ENCODE data around the gene ADGRV1.

ADGRV1 gene

DNA sequence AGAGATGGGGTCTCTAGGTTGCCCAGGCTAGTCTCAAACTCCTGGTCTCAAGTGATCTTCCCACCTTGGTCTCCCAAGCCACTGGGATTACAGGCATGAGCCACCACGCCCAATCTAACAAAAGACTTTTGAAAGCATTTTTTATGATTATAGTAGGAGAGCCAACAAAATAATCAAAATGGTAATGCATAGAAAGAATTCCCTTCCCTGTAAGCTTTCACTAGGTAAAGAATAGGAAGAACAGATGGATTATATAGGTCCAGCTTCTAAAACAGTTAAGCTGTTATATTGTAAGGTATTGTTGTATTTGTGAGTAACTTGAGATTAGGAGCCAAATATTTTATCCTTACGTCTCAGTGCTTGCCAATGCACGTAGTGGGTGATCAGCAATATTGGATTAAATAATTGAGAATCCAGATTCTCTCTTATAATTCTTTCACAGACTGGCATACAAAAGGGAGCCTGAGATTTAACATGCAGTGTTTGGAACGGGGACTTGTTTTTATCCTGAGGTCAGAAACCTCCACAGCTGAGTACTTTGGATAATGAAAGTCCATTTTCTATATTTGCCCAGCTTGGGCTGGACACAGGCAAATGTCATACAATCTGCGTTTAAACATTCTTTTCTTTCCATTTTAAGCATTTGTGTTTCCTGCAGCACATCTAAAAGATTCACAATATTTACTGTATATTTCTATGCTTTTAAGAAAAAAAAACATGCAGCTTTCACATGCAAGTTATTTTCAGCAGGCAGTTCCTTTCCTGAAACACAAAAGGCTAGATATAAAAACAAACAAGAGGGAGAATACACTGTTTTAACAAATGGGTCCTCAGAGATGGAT lies 586.1 kb downstream of the ADGRV1 start:
- no peak for DNase-seq (ENCODE audit: low read depth, low spot score)
- H3K36me3 ChIP-seq (ENCODE audit: insufficient read depth, low read length) = no peaks in the 10 kb centered on the region
- no peaks in the 10 kb centered on the region for H3K9me3 ChIP-seq (ENCODE audit: low read depth, low read length)
- 0 out of 2 replicates have a peak overlapping the region, but pooled peaks have one; percentile 2 for H3K4me3 ChIP-seq
- peak overlapping the region; percentile 30 for H3K9ac ChIP-seq (ENCODE audit: insufficient read length)
- TF ChIP-seq POLR2AphosphoS5 (IDR thresholded peaks at IDR 0.05; ENCODE audit: borderline replicate concordance, low read depth, low read length) = no peak
- no peak for TF ChIP-seq FOXP2 (optimal IDR thresholded peaks at IDR 0.05; ENCODE audit: control extremely low read depth, extremely low read length, insufficient read depth)
- no peak for TF ChIP-seq EZH2 (IDR thresholded peaks at IDR 0.05)
- no peak overlapping the region for H3K27ac ChIP-seq

GRCh38 chr5:91145333-91145620 lies 586.7 kb downstream of the ADGRV1 start:
- Histone ChIP-seq H3K9me3 (ENCODE audit: low read depth, low read length) (no peaks in the 10 kb centered on the region), H3K36me3 (ENCODE audit: insufficient read depth, low read length) (no peaks in the 10 kb centered on the region), H3K9ac (ENCODE audit: insufficient read length) (peak overlapping the region; percentile 30), H3K4me3 (0 out of 2 replicates have a peak overlapping the region, but pooled peaks have one; percentile 34), H3K27ac (no peak overlapping the region)
- TF ChIP-seq FOXP2 (optimal IDR thresholded peaks at IDR 0.05; ENCODE audit: control extremely low read depth, extremely low read length, insufficient read depth) = no peak
- no peak for TF ChIP-seq EZH2 (IDR thresholded peaks at IDR 0.05)
- no peak; the same call in 1 of the 2 replicates for TF ChIP-seq POLR2AphosphoS5 (IDR thresholded peaks at IDR 0.05; ENCODE audit: borderline replicate concordance, low read depth, low read length)
- DNase-seq (ENCODE audit: low read depth, low spot score) = no peak

- H3K36me3 ChIP-seq (ENCODE audit: insufficient read depth, low read length) = no peaks in the 10 kb centered on the region
- TF ChIP-seq POLR2AphosphoS5 (IDR thresholded peaks at IDR 0.05; ENCODE audit: borderline replicate concordance, low read depth, low read length) = no peak
- no peak for TF ChIP-seq FOXP2 (optimal IDR thresholded peaks at IDR 0.05; ENCODE audit: control extremely low read depth, extremely low read length, insufficient read depth)
- TF ChIP-seq EZH2 (IDR thresholded peaks at IDR 0.05) = no peak
- H3K27ac ChIP-seq = peak overlapping the region; percentile 1; the same call in 1 of the 2 replicates
- H3K4me3 ChIP-seq = peak overlapping the region; percentile 34; the same call in 1 of the 2 replicates
- H3K9me3 ChIP-seq (ENCODE audit: low read depth, low read length) = no peaks in the 10 kb centered on the region
- H3K9ac ChIP-seq (ENCODE audit: insufficient read length) = no peak overlapping the region
- DNase-seq (ENCODE audit: low read depth, low spot score) = no peak
Observed at GRCh38 chr5:91146230-91146629, 587.6 kb downstream of the ADGRV1 start.

GRCh38 chr5:91146905-91147600 lies 588.5 kb downstream of the ADGRV1 start:
- H3K4me3 ChIP-seq = no peak overlapping the region
- DNase-seq (ENCODE audit: low read depth, low spot score) = no peak
- TF ChIP-seq POLR2AphosphoS5 (IDR thresholded peaks at IDR 0.05; ENCODE audit: borderline replicate concordance, low read depth, low read length) (no peak), FOXP2 (optimal IDR thresholded peaks at IDR 0.05; ENCODE audit: control extremely low read depth, extremely low read length, insufficient read depth) (no peak), EZH2 (IDR thresholded peaks at IDR 0.05) (no peak)
- H3K9me3 ChIP-seq (ENCODE audit: low read depth, low read length) = no peaks in the 10 kb centered on the region
- H3K36me3 ChIP-seq (ENCODE audit: insufficient read depth, low read length) = no peaks in the 10 kb centered on the region
- H3K9ac ChIP-seq (ENCODE audit: insufficient read length) = no peak overlapping the region
- H3K27ac ChIP-seq = no peak overlapping the region

GRCh38 chr5:91150234-91150633 lies 591.6 kb downstream of the ADGRV1 start:
- DNase-seq (ENCODE audit: low read depth, low spot score) = no peak
- no peak overlapping the region for H3K4me3 ChIP-seq
- H3K9ac ChIP-seq (ENCODE audit: insufficient read length) = no peak overlapping the region
- TF ChIP-seq POLR2AphosphoS5 (IDR thresholded peaks at IDR 0.05; ENCODE audit: borderline replicate concordance, low read depth, low read length) (no peak), EZH2 (IDR thresholded peaks at IDR 0.05) (no peak), FOXP2 (optimal IDR thresholded peaks at IDR 0.05; ENCODE audit: control extremely low read depth, extremely low read length, insufficient read depth) (no peak)
- no peak overlapping the region for H3K27ac ChIP-seq
- H3K9me3 ChIP-seq (ENCODE audit: low read depth, low read length) = no peaks in the 10 kb centered on the region
- H3K36me3 ChIP-seq (ENCODE audit: insufficient read depth, low read length) = no peaks in the 10 kb centered on the region

GRCh38 chr5:91150636-91151035 lies 592.0 kb downstream of the ADGRV1 start:
- H3K9me3 ChIP-seq (ENCODE audit: low read depth, low read length) = no peaks in the 10 kb centered on the region
- no peak overlapping the region for H3K9ac ChIP-seq (ENCODE audit: insufficient read length)
- no peak overlapping the region for H3K27ac ChIP-seq
- H3K36me3 ChIP-seq (ENCODE audit: insufficient read depth, low read length) = no peaks in the 10 kb centered on the region
- H3K4me3 ChIP-seq = no peak overlapping the region
- DNase-seq (ENCODE audit: low read depth, low spot score) = no peak
- TF ChIP-seq EZH2 (IDR thresholded peaks at IDR 0.05) (no peak), FOXP2 (optimal IDR thresholded peaks at IDR 0.05; ENCODE audit: control extremely low read depth, extremely low read length, insufficient read depth) (no peak), POLR2AphosphoS5 (IDR thresholded peaks at IDR 0.05; ENCODE audit: borderline replicate concordance, low read depth, low read length) (no peak)

- Histone ChIP-seq H3K9me3 (ENCODE audit: low read depth, low read length) (no peaks in the 10 kb centered on the region), H3K4me3 (peak overlapping the region; percentile 23; the same call in 1 of the 2 replicates), H3K27ac (no peak overlapping the region), H3K36me3 (ENCODE audit: insufficient read depth, low read length) (no peaks in the 10 kb centered on the region), H3K9ac (ENCODE audit: insufficient read length) (no peak overlapping the region)
- TF ChIP-seq POLR2AphosphoS5 (IDR thresholded peaks at IDR 0.05; ENCODE audit: borderline replicate concordance, low read depth, low read length) (no peak; the same call in 1 of the 2 replicates), EZH2 (IDR thresholded peaks at IDR 0.05) (no peak), FOXP2 (optimal IDR thresholded peaks at IDR 0.05; ENCODE audit: control extremely low read depth, extremely low read length, insufficient read depth) (peak; percentile 99)
- DNase-seq (ENCODE audit: low read depth, low spot score) = peak; percentile 64
Observed at GRCh38 chr5:91151947-91152346, 593.4 kb downstream of the ADGRV1 start.

GRCh38 chr5:91154338-91154737 lies 595.7 kb downstream of the ADGRV1 start:
- Histone ChIP-seq H3K36me3 (ENCODE audit: insufficient read depth, low read length) (no peaks in the 10 kb centered on the region), H3K27ac (no peak overlapping the region), H3K9ac (ENCODE audit: insufficient read length) (no peak overlapping the region), H3K9me3 (ENCODE audit: low read depth, low read length) (no peaks in the 10 kb centered on the region), H3K4me3 (no peak overlapping the region)
- no peak for DNase-seq (ENCODE audit: low read depth, low spot score)
- TF ChIP-seq FOXP2 (optimal IDR thresholded peaks at IDR 0.05; ENCODE audit: control extremely low read depth, extremely low read length, insufficient read depth) (no peak), POLR2AphosphoS5 (IDR thresholded peaks at IDR 0.05; ENCODE audit: borderline replicate concordance, low read depth, low read length) (no peak), EZH2 (IDR thresholded peaks at IDR 0.05) (no peak)

All from SK-N-MC (cell line).